Muscle layer of colon (tissue), 2 donors: ENCODE data around the gene MSLN.

Source experiments
- H3K27ac ChIP-seq: one replicate; pipeline ENCODE4 v1.7.0; 2013; ENCODE audit warnings: low read depth, mild to moderate bottlenecking, low read length, moderate library complexity
- H3K27me3 ChIP-seq, 2 donors: one replicate each; pipeline ENCODE4 v1.7.0; 2013; ENCODE audit warnings: low read length in 2 of 2, mild to moderate bottlenecking in 2 of 2; ENCODE audit not compliant: insufficient read depth in 2 of 2, control insufficient read depth in 1 of 2
- H3K36me3 ChIP-seq: one replicate; pipeline ENCODE4 v1.7.0; 2013; ENCODE audit warnings: mild to moderate bottlenecking, low read length; ENCODE audit not compliant: insufficient read depth
- H3K4me1 ChIP-seq: one replicate; pipeline ENCODE4 v1.7.0; 2013; ENCODE audit warnings: mild to moderate bottlenecking, low read length; ENCODE audit not compliant: insufficient read depth
- H3K4me3 ChIP-seq, 2 donors: one replicate each; pipeline ENCODE4 v1.7.0; 2013; ENCODE audit warnings: low read length in 2 of 2, low read depth in 1 of 2, mild to moderate bottlenecking in 1 of 2, moderate library complexity in 1 of 2
- H3K9ac ChIP-seq: one replicate; pipeline ENCODE4 v1.7.0; 2013; ENCODE audit warnings: low read length
- H3K9me3 ChIP-seq: one replicate; pipeline ENCODE4 v1.7.0; 2013; ENCODE audit warnings: mild to moderate bottlenecking, low read length
- donor health status: abdominal sarcoma.
- donor health status: Adenocarcinoma of cecum.

MSLN gene

DNA sequence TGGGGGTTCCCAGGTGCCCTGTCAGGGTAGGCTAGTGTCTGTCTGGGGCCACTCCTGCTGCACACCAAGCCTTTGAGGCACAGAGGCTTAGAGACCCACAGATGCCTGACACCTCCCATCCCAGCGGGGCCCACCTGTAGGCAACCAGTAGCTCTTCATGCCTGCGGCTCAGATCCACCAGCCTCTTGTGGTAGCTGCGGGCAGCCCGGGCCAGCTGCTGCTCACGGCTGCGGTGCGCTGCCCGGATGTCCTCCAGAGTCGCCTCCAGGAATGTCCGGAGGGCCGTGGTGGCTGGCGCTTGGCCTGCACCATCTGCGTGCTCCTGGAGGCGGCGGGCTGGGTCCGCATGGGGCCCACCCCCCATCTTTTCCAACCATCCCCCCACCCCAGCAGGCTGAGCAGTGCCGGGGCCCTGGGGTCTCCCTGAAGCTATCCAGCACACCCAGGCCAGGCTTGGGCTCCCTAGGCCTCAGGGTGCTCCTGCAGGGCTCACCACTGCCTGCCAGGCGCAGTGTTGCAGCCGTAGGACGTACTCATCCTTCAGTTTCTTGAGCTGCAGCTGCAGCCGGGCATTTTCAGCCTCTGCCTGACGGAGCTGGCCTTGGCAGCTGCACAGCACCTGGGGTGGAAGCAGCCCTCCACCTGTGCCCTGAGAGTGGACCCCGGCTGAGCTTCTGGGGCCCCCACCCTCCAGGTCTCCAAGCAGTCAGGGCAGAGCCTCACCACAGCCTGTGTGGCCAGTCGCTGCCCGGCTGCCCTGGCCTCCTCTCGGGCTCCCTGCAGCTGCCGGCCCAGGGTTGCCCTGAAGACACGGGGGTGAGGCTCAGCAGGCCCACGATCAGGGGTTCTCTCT is 36.1 kb upstream of the MSLN start:
- H3K4me1 ChIP-seq: peaks cover 28% of the 10 kb centered on the region
- peaks cover 16 to 46% of the 10 kb centered on the region in 2 donors for H3K27me3 ChIP-seq
- H3K9ac ChIP-seq: no peak overlapping the region
- no peaks in the 10 kb centered on the region for H3K36me3 ChIP-seq
- no peak overlapping the region for H3K4me3 ChIP-seq
- H3K27ac ChIP-seq: no peak overlapping the region
- H3K9me3 ChIP-seq: no peaks in the 10 kb centered on the region

DNA sequence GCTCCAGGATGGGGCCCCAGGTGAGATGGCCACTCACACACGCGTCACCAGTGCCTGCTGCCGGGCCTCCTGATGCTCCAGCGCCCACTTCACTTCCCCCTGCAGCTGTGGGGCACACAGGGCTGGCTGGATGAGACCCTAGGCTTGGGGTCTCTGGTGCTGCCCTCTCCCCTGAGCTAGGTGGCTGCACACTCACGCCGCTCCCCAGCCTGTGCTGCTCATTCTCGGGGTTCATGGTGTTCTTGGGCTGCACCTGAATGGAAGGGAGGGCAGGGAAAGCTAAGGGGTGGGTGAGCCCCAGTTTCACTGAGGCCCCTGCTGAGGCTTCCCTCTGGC is 35.5 kb upstream of the MSLN start:
- Histone ChIP-seq H3K27ac (no peak overlapping the region), H3K9ac (no peak overlapping the region), H3K9me3 (no peaks in the 10 kb centered on the region), H3K36me3 (no peaks in the 10 kb centered on the region), H3K27me3 (peaks cover 16 to 48% of the 10 kb centered on the region in 2 donors), H3K4me1 (peaks cover 22% of the 10 kb centered on the region), H3K4me3 (no peak overlapping the region)

DNA sequence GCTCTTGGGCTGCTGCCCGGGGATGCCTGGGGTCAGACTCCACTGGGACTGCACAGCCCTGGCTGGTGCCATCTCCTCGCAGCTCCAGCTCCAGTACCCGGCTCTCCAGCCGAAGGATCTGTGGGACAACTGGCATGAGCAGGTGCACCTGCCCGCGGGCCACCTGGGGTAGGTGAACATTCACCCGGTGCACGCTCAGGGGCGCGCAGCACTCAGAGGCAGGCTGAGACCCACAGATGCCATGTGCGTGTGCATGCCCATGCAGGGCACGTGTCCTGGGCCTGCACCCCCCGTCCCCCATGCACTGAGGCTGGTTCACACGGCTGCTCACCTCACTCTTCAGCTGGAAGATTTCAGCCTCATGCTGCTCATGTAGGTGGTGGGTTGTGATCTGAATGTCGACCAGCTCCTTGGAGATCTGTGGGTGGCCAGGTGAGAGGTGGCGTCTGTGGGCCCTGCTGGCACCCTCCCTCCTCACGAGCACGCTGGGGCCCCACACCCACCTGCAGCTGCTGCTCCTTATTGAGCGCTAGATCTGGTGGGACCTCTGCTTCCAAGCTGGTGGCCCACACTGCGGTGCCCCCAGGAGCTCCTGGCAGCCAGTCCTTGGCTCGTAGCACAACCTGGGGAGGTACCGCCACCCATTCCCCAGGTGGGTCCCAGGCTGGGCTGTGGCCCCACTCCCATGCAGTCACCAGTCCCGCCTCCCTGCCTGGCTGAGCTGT is 34.9 kb upstream of the MSLN start:
- Histone ChIP-seq H3K9me3 (no peaks in the 10 kb centered on the region), H3K9ac (no peak overlapping the region), H3K4me3 (no peak overlapping the region), H3K4me1 (peaks cover 17% of the 10 kb centered on the region), H3K27me3 (peaks cover 16 to 48% of the 10 kb centered on the region in 2 donors), H3K27ac (no peak overlapping the region), H3K36me3 (no peaks in the 10 kb centered on the region)

DNA sequence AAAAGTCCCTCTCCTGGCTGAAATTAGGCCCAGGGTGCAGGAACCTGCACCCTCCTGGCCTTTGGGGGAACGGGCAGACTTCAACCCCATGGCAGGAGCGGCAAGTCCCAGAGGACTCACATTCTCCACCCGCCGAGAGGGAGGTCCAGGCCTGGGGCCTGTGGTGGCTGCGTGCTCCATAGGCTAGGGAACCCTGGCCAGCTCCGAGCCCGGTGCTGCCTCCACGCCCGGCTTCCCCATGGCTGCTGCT is 34.4 kb upstream of the MSLN start:
- H3K9me3 ChIP-seq: no peaks in the 10 kb centered on the region
- H3K4me3 ChIP-seq: no peak overlapping the region
- no peak overlapping the region for H3K27ac ChIP-seq
- H3K27me3 ChIP-seq: peaks cover 16 to 48% of the 10 kb centered on the region in 2 donors
- no peak overlapping the region for H3K9ac ChIP-seq
- H3K4me1 ChIP-seq: peaks cover 17% of the 10 kb centered on the region
- no peaks in the 10 kb centered on the region for H3K36me3 ChIP-seq

DNA sequence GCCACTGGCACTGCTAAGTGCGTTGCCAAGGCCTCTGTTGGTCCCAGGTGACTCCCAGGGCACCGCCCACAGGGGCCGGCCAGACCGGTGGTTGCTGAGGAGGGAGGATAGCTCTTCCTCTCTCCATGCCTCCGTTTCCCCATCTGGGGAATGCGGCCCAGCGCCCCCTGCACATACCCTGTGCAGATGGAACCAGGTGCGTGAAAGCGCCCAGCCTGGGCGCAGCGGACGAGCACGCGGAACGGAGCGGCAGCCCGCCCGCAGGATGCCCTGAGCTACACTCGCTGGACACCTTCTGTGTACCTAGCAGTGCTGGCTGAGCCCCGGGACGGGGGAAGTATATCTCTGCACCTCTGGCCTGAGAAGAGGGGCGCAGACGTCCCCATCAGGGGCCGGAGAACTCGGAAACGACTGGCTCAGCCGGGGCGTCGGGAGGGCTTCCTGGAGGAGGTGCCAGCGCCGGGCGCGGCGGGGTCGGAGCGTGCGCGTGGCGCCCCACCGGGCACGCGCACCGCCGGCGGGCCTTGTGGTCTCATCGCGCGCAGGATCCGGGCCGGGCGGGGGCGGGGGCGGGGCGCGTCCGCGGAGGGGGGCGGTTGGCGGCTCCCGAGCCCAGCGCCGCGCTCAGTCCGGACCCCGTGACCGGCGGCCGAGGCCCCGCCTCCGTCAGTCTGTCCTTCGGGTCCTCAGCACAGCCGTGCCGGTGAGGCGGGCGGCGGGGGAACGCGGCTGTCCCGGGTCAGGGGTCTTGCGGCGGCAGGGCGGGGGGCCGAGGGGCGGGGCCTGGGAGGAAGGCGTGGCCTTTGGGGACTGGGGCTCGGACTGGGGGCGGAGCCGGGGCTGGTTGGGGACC is 33.9 kb upstream of the MSLN start, which contains the start of the genes CCDC78 and HAGHL:
TSS of gene CCDC78 (minus strand) at position 6 of the 853 bp plus-strand sequence. CDS start 76 bp downstream, outside the sequence.
TSS of gene HAGHL (plus strand) at position 669 of the 853 bp plus-strand sequence. CDS start 404 bp downstream, outside the sequence.
- H3K27me3 ChIP-seq: peaks cover 16 to 48% of the 10 kb centered on the region in 2 donors
- H3K27ac ChIP-seq: no peak within 1 kb of the TSS
- H3K9ac ChIP-seq: no peak within 1 kb of the TSS
- peaks cover 15% of the 10 kb centered on the region for H3K4me1 ChIP-seq
- H3K36me3 ChIP-seq: no peaks in the 10 kb centered on the region
- no peaks in the 10 kb centered on the region for H3K9me3 ChIP-seq
- peak within 1 kb of the TSS; percentile 23 to 47 for H3K4me3 ChIP-seq

DNA sequence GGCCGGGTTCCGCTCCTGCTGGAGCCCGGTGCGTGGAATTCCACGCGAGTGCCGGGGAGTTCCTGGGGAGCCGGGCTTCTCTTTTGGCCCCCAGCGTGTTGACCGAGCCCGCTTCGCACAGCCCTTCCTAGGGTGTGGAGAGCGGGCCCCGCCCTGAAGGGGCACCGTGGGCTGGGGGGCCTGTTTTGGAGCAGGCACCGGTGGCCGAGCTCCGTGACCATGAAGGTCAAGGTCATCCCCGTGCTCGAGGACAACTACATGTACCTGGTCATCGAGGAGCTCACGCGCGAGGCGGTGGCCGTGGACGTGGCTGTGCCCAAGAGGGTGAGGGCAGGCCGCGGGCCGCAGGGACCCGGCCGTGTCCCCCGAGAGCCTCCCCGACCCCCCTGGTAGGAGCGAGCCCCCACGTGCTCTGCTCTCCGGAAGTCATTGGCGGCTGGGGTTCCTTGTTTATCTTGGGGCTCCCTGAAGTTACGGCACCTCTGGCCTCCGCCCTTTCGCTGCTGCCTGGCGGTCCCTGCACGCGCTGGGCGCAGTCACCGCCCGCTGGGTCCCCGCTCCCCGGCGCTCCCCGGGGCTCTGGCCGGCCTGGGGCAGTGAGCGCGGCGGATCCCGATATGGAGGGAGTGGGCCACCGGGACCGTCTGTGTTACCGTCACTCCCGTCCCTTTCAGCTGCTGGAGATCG is 33.1 kb upstream of the MSLN start:
- peaks cover 5% of the 10 kb centered on the region for H3K36me3 ChIP-seq
- no peaks in the 10 kb centered on the region for H3K9me3 ChIP-seq
- peaks cover 11% of the 10 kb centered on the region for H3K4me1 ChIP-seq
- no peak overlapping the region for H3K9ac ChIP-seq
- H3K4me3 ChIP-seq: peak overlapping the region; percentile 23 to 47
- H3K27ac ChIP-seq: no peak overlapping the region
- peaks cover 16 to 48% of the 10 kb centered on the region in 2 donors for H3K27me3 ChIP-seq

DNA sequence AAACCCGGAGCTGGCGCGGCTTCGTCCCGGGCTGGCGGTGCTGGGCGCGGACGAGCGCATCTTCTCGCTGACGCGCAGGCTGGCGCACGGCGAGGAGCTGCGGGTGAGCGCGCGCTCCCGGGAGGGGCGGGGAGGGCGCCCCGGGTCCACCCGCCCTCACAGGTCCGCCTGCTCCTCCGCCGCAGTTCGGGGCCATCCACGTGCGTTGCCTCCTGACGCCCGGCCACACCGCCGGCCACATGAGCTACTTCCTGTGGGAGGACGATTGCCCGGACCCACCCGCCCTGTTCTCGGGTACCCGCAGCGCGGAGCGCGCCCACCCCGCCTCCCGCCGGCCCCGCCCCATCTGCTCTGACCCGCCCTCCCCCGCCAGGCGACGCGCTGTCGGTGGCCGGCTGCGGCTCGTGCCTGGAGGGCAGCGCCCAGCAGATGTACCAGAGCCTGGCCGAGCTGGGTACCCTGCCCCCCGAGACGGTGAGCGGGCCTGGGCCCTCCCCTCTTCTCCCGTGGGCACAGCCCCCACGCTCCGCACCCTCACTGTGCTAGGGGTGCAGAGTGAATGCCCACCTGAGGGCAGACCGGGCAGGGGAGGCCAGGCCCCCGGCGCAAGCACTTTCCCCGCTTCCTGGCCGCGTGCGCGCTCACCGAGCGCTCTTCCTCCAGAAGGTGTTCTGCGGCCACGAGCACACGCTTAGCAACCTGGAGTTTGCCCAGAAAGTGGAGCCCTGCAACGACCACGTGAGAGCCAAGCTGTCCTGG is 32.2 kb upstream of the MSLN start:
- peaks cover 11% of the 10 kb centered on the region for H3K4me1 ChIP-seq
- H3K27ac ChIP-seq: no peak overlapping the region
- H3K4me3 ChIP-seq: no peak overlapping the region
- H3K36me3 ChIP-seq: peaks cover 5% of the 10 kb centered on the region
- H3K27me3 ChIP-seq: peaks cover 16 to 48% of the 10 kb centered on the region in 2 donors
- no peaks in the 10 kb centered on the region for H3K9me3 ChIP-seq
- no peak overlapping the region for H3K9ac ChIP-seq

DNA sequence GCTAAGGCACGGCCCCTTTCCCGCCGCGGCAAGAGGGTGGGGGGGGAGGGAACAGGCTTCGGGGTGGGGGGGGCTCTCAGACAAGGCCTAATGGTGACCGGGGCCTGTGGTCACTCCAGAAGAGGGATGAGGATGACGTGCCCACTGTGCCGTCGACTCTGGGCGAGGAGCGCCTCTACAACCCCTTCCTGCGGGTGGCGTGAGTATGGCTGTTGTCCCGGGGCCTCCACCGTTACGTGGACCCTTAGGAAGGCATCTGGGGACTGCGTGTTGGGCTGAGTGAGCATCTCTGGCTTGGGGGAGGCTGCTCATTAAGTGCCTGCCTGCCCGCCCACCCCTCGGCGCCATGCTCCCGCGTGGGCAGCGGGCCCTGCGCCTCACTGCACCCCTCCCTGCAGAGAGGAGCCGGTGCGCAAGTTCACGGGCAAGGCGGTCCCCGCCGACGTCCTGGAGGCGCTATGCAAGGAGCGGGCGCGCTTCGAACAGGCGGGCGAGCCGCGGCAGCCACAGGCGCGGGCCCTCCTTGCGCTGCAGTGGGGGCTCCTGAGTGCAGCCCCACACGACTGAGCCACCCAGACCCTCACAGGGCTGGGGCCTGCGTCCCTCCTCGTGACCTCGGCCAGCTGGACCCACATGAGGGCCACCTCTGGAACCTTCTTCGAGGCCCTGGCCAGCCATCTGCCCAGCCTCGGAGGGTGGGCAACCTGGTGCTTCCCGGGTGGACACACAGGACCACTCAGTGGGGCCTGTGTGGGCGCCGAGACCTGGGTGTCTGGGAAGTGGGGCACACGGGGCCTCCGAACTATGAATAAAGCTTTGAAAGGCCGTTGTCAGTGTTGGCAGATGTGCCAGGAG is 31.4 kb upstream of the MSLN start:
- Histone ChIP-seq H3K36me3 (peaks cover 5% of the 10 kb centered on the region), H3K27me3 (peaks cover 16 to 44% of the 10 kb centered on the region in 2 donors), H3K27ac (no peak overlapping the region), H3K9ac (no peak overlapping the region), H3K4me3 (no peak overlapping the region), H3K4me1 (peaks cover 11% of the 10 kb centered on the region), H3K9me3 (no peaks in the 10 kb centered on the region)

DNA sequence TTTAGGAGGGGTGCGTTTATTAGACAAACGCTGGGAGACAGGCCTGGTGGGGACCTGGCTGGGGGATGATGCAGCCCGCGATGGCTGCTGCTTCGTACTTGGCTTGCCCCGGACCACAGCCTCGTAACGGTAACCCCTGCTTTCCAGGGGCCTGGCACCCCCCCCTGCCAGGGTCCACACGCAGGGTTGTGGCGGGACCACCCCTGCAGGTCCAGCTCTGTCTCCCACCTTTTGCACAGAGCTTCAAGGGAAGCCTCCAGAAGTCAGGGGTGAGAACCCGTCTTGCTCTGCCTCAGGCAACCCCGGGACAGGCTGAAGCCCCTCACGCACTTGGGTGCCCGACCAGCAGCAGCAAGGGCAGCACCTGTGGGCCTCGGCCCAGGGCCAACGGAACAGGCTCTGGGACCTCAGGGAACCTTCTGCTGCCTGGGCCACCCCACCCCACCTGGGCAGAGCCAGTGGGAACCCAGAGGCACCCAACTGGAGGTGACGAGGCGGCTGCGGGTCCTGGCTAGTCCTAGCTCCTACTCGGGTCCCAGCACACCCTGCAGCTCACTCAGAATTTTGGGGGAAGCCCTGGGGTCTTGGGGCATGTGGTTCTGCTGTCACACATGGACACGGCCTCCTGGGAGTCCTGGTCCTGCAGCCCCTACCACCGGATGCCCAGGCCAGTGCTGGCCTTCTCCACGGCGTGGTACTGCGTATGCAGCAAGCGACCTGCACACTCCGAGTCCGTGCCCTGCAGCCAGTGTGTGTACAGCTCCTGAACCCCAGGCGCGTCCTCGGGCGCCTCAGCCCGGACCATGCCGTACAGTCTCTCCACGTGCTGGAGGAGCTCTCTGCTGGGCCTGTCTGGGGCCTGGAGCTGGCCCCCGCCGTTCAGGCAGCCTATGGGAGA is 30.5 kb upstream of the MSLN start:
- Histone ChIP-seq H3K27ac (no peak overlapping the region), H3K9ac (no peak overlapping the region), H3K27me3 (peaks cover 16 to 38% of the 10 kb centered on the region in 2 donors), H3K9me3 (no peaks in the 10 kb centered on the region), H3K36me3 (peaks cover 5% of the 10 kb centered on the region), H3K4me3 (no peak overlapping the region), H3K4me1 (peaks cover 11% of the 10 kb centered on the region)
